GM23248 (cell line): Measurements from ENCODE around the gene SLC9C1.

ENCODE experiments used
- EZH2 ChIP-seq: fragments of 200-600 bp; sonication (generic); IDR thresholded peaks from 2 replicates; pipeline ENCODE4 v1.6.1; 2018; ENCODE audit warnings: antibody characterized with exemption, mild to moderate bottlenecking; ENCODE audit not compliant: insufficient read depth, poor library complexity, severe bottlenecking
- EZH2phosphoT487 ChIP-seq: fragments of 200-600 bp; sonication (generic); IDR thresholded peaks from 2 replicates; pipeline ENCODE4 v1.6.1; 2018; ENCODE audit warnings: antibody characterized with exemption, moderate library complexity, mild to moderate bottlenecking, low read depth; ENCODE audit not compliant: insufficient read depth

DNA sequence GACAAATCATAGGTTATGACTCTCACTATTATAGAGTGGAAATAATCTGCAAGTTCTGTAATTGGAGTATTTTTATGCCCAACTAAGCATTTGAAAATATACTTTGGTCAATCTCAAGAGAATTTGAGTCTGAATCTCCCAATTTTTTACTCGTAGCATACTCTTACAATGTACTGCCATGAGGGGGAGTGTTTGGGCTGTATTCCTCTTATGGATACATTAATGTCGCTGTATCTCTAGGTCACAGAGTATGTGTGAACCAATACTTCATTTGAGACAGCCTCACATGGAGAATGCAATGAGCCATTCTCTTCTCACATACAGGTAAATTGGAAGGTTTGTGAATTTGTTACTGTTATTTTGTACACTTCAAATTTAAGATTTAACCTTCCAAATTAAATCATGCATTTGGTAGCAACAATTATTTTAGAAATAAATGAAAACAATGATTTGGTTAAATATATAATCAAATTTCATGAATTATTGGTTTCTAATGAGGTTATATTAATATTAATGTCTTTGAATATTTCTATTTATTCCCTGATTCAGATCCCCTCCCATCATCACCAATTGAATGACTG, 33.4 kb upstream of the SLC9C1 start:
- TF ChIP-seq EZH2 (no peak), EZH2phosphoT487 (no peak)
